K562 (cell line): ENCODE data around the gene OR8G5. TPM values are rescaled to one million over a fixed set of nuclear protein-coding genes. Genes with fewer than 3 reads are reported as not detected.

Experiments
- ARHGAP35 ChIP-seq: fragments of 450-650 bp; IDR thresholded peaks from 2 replicates; pipeline ENCODE4 v1.6.1; 2018; ENCODE audit not compliant: partially characterized antibody
- E2F4 ChIP-seq: sonication (generic); formaldehyde crosslinking; IDR thresholded peaks from 2 replicates; pipeline ENCODE4 v1.8.0; 2022; ENCODE audit warnings: mild to moderate bottlenecking, low read depth, missing genetic modification reagents
- E2F8 ChIP-seq: fragments of 450-650 bp; IDR thresholded peaks from 2 replicates; pipeline ENCODE4 v1.7.1; 2018; ENCODE audit warnings: mild to moderate bottlenecking, low read depth; ENCODE audit not compliant: partially characterized antibody
- HMG20A ChIP-seq: fragments of 450-650 bp; formaldehyde crosslinking; conservative IDR thresholded peaks from 2 replicates; pipeline ENCODE4 v1.4.0; 2020; ENCODE audit warnings: mild to moderate bottlenecking, mixed read lengths
- HNRNPLL ChIP-seq: fragments of 200-400 bp; formaldehyde crosslinking; IDR thresholded peaks from 2 replicates; pipeline ENCODE4 v1.6.1; 2017; ENCODE audit warnings: low read length, low read depth, mild to moderate bottlenecking; ENCODE audit not compliant: poor library complexity, severe bottlenecking
- KLF6 ChIP-seq: fragments of 250-450 bp; sonication (Bioruptor Pico); IDR thresholded peaks from 2 replicates; pipeline ENCODE4 v1.4.0; 2020; ENCODE audit warnings: mild to moderate bottlenecking, moderate library complexity, borderline replicate concordance
- MAFK ChIP-seq: IDR thresholded peaks from 2 replicates; pipeline ENCODE4 v1.6.1; 2011; ENCODE audit warnings: low read length, improper control_type of control experiment
- MYBL2 ChIP-seq, 2 experiments: fragments of 450-650 bp in 1 of 2; sonication (generic) in 1 of 2; formaldehyde crosslinking in 1 of 2; IDR thresholded peaks; 2 replicates each; pipeline versions ENCODE4 v1.6.1 to v1.8.1; 2017 to 2022; ENCODE audit warnings: borderline replicate concordance in 1 of 2, inconsistent platforms in 1 of 2, low read depth in 1 of 2, mild to moderate bottlenecking in 1 of 2, missing genetic modification reagents in 1 of 2, moderate library complexity in 1 of 2
- RBM15 ChIP-seq: fragments of 200-400 bp; formaldehyde crosslinking; IDR thresholded peaks from 2 replicates; pipeline ENCODE4 v1.6.1; 2018; ENCODE audit warnings: mild to moderate bottlenecking, low read length, moderate library complexity; ENCODE audit not compliant: insufficient read depth
- TBP ChIP-seq: optimal IDR thresholded peaks from 2 replicates; pipeline ENCODE3; 2011; ENCODE audit warnings: low read depth, low read length, improper control_type of control experiment
- TCF15 ChIP-seq: fragments of 250-450 bp; sonication (Bioruptor Pico); IDR thresholded peaks from 2 replicates; pipeline ENCODE4 v1.8.0; 2022; ENCODE audit warnings: moderate library complexity, mild to moderate bottlenecking, inconsistent platforms
- ZBTB34 ChIP-seq: fragments of 250-450 bp; sonication (Bioruptor Pico); IDR thresholded peaks from 2 replicates; pipeline ENCODE4 v1.8.0; 2021; ENCODE audit warnings: mild to moderate bottlenecking, moderate library complexity
- ZNF12 ChIP-seq: sonication (generic); formaldehyde crosslinking; IDR thresholded peaks from 2 replicates; pipeline ENCODE4 v1.4.0; 2020; ENCODE audit warnings: mild to moderate bottlenecking, missing genetic modification reagents
- ZNF217 ChIP-seq: sonication (generic); formaldehyde crosslinking; IDR thresholded peaks from 2 replicates; pipeline ENCODE4 v1.8.0; 2022; ENCODE audit warnings: mild to moderate bottlenecking, missing genetic modification reagents
- ZNF282 ChIP-seq: sonication (generic); formaldehyde crosslinking; IDR thresholded peaks from 2 replicates; pipeline ENCODE4 v1.8.1; 2023; ENCODE audit warnings: missing genetic modification reagents
- ZNF699 ChIP-seq: fragments of 250-450 bp; sonication (Bioruptor Pico); IDR thresholded peaks from 2 replicates; pipeline ENCODE4 v1.8.0; 2021; ENCODE audit warnings: mild to moderate bottlenecking, moderate library complexity; ENCODE audit not compliant: insufficient replicate concordance
- polyA plus RNA-seq, 8 experiments: library from polyadenylated mRNA; depleted of rRNA in 4 of 8; stranded (reverse) in 5 of 8; unstranded in 3 of 8; fragments of >200 nt; fragmentation: Nextera tagmentation in 2 of 8; fragmentation: Illumina TruSeq in 1 of 8; extraction: Ambion mirVana in 2 of 8; extraction: Trizol in 1 of 8; gene quantifications; 2 replicates each; pipeline versions ENCODE4 v1.2.1 to v1.2.3, GENCODE V29; 2011 to 2014; ENCODE audit warnings: inconsistent platforms in 1 of 8, missing spikeins in 1 of 8
- total RNA-seq, 7 experiments: library from RNA; depleted of rRNA in 6 of 7; stranded (reverse); fragments of >200 nt in 6 of 7; fragmentation: Illumina TruSeq in 2 of 7; extraction: Trizol in 2 of 7; gene quantifications; 2 replicates each; pipeline versions ENCODE4 v1.2.1 to v1.2.3, GENCODE V29; 2011 to 2021; ENCODE audit warnings: low replicate concordance in 1 of 7
- TF ChIP-seq, protein P1 (sequence below): fragments of 450-650 bp; IDR thresholded peaks from 2 replicates; pipeline ENCODE4 v1.6.1; 2018; ENCODE audit warnings: mild to moderate bottlenecking, low read depth; ENCODE audit not compliant: partially characterized antibody

The OR8G5 gene
- total and polyA plus RNA-seq, 9 of the 15 experiments (the other 6 are each of a cell fraction or from before 2014, with no cell fraction given) = 0.18 to 3.8 (median 1.7) TPM

DNA sequence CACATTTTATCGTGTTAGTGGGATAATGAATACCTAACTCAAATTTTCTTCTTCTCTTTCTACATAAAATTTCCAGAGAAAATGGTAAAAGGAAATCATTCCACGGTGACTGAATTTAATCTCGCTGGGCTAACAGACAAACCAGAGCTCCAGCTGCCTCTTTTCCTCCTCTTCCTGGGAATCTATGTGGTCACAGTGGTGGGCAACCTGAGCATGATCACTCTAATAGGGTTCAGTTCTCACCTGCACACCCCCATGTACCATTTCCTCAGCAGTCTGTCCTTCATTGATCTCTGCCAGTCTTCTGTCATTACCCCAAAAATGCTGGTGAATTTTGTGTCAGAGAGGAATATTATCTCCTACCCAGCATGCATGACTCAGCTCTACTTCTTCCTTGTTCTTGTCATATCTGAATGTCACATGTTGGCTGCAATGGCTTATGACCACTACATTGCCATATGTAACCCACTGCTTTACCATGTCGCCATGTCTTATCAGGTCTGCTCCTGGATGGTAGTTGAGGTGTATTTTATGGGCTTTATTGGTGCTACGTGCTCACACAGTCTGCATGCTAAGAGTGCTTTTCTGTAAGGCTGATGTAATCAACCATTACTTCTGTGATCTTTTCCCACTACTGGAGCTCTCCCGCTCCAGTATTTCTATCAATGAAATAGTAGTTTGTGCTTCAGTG, 48.9 kb upstream of the OR8G5 start (continued):
- no peak for TF ChIP-seq MYBL2 (IDR thresholded peaks at IDR 0.05; ENCODE audit: low read depth)
- TF ChIP-seq MYBL2 (CRISPR knock-in tag; IDR thresholded peaks at IDR 0.05; ENCODE audit: borderline replicate concordance) = no peak
- TF ChIP-seq ZNF217 (CRISPR knock-in tag) = no peak
- peak; percentile 8 for TF ChIP-seq ARHGAP35
- no peak for TF ChIP-seq TBP
- no peak for TF ChIP-seq E2F8
- no peak for TF ChIP-seq E2F4
- no peak for TF ChIP-seq ZNF12 (CRISPR knock-in tag)
- no peak for TF ChIP-seq ZNF699 (CRISPR knock-in tag)
- peak; percentile 93 for TF ChIP-seq MAFK
- no peak for TF ChIP-seq RBM15
- peak; percentile 90; the same call in 1 of the 2 replicates for TF ChIP-seq TCF15 (CRISPR knock-in tag)
- peak; percentile 84 for TF ChIP-seq ZBTB34
- no peak for TF ChIP-seq ZNF282 (CRISPR knock-in tag)
- TF ChIP-seq, protein P1, sequence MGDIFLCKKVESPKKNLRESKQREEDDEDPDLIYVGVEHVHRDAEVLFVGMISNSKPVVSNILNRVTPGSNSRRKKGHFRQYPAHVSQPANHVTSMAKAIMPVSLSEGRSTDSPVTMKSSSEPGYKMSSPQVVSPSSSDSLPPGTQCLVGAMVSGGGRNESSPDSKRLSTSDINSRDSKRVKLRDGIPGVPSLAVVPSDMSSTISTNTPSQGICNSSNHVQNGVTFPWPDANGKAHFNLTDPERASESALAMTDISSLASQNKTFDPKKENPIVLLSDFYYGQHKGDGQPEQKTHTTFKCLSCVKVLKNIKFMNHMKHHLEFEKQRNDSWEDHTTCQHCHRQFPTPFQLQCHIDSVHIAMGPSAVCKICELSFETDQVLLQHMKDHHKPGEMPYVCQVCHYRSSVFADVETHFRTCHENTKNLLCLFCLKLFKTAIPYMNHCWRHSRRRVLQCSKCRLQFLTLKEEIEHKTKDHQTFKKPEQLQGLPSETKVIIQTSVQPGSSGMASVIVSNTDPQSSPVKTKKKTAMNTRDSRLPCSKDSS = no peak
- TF ChIP-seq HMG20A (CRISPR knock-in tag) = no peak
- peak; percentile 90 for TF ChIP-seq KLF6 (CRISPR knock-in tag)
- TF ChIP-seq HNRNPLL = no peak
